Right atrium auricular region (tissue), 2 donors: Measurements from ENCODE around the gene CACNA1B. TPM values are rescaled to one million over a fixed set of nuclear protein-coding genes. Genes with fewer than 3 reads are reported as not detected.

Experiments used
- DNase-seq: peaks from one replicate; pipeline ENCODE4 v3.0.0-alpha.2; 2019; ENCODE audit warnings: low spot score
- H3K27ac ChIP-seq, 2 donors: fragments of 200-600 bp; sonication (generic); 1 replicate in 1 of 2; 2 replicates in 1 of 2; pipeline ENCODE4 v1.5.1; 2016 to 2019
- H3K27me3 ChIP-seq, 2 donors: fragments of 200-600 bp; sonication (generic); one replicate each; pipeline versions ENCODE4 v1.5.1 to v1.6.0; 2017 to 2019
- H3K36me3 ChIP-seq: fragments of 200-600 bp; sonication (generic); one replicate; pipeline ENCODE4 v1.5.1; 2016
- H3K4me1 ChIP-seq, 2 donors: fragments of 200-600 bp; sonication (generic); one replicate each; pipeline versions ENCODE4 v1.5.1 to v1.6.0; 2017 to 2019
- H3K4me3 ChIP-seq, 2 donors: fragments of 200-600 bp; sonication (generic); 1 replicate in 1 of 2; 2 replicates in 1 of 2; pipeline ENCODE4 v1.5.1; 2017 to 2019; ENCODE audit warnings: mild to moderate bottlenecking in 1 of 2, moderate library complexity in 1 of 2
- H3K9me3 ChIP-seq, 2 donors: fragments of 200-600 bp; sonication (generic); one replicate each; pipeline ENCODE4 v1.5.1; 2019
- total RNA-seq, 2 donors: library from RNA; depleted of rRNA; stranded (reverse); fragments of >200 nt; gene quantifications; one replicate each; pipeline ENCODE4 v1.1.0, GENCODE V29; 2016
- TF ChIP-seq, protein P1 (sequence below), 2 donors: fragments of 200-600 bp; sonication (generic); IDR thresholded peaks; one replicate each; pipeline ENCODE4 v1.5.1; 2019; ENCODE audit warnings: antibody characterized with exemption in 2 of 2

Gene CACNA1B
- total RNA-seq, 2 donors from 2014 or later = 0.04 to 0.41 TPM

DNA sequence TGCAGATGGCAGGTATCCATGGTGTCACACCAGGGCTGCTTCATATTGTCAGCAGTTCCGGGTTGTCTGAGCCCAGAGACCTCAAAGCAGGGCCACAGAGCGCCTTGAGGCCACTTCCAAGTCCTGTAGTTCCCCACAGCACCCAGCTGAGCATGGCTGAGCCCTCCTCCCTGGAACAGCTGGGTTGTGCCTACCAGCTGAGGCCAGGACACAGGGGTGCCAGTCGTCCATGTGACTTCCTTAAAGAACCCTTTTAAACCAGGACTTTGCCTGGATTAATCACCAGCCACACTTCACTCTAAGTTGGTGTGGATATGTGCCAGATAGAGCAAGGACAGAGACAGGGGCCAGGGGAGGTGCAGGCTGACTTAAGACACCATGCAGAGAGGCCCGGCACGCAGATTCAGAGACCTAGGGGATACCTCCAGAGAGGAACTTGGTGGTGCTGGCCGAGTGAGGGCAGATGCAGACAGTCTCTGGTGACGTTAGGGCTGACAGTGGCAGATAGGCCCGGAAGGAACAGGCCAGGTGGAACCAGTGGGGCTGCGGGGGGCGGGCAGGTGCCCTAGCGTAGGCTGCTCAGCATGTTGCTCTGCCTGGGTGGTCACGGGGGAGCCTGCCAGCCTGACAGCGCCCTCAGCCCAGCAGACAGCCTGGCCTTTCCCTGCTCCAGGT lies 142.7 kb downstream of the CACNA1B start:
- Histone ChIP-seq H3K27me3 (peaks cover 0 to 11% of the 10 kb centered on the region in 2 donors), H3K9me3 (no peaks in the 10 kb centered on the region), H3K4me1 (peaks cover 0 to 7% of the 10 kb centered on the region in 2 donors), H3K36me3 (no peaks in the 10 kb centered on the region), H3K4me3 (no peak overlapping the region), H3K27ac (no peak overlapping the region)
- TF ChIP-seq, protein P1, sequence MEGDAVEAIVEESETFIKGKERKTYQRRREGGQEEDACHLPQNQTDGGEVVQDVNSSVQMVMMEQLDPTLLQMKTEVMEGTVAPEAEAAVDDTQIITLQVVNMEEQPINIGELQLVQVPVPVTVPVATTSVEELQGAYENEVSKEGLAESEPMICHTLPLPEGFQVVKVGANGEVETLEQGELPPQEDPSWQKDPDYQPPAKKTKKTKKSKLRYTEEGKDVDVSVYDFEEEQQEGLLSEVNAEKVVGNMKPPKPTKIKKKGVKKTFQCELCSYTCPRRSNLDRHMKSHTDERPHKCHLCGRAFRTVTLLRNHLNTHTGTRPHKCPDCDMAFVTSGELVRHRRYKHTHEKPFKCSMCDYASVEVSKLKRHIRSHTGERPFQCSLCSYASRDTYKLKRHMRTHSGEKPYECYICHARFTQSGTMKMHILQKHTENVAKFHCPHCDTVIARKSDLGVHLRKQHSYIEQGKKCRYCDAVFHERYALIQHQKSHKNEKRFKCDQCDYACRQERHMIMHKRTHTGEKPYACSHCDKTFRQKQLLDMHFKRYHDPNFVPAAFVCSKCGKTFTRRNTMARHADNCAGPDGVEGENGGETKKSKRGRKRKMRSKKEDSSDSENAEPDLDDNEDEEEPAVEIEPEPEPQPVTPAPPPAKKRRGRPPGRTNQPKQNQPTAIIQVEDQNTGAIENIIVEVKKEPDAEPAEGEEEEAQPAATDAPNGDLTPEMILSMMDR (IDR thresholded peaks at IDR 0.05) = no peak
- DNase-seq = peak; percentile 55

DNA sequence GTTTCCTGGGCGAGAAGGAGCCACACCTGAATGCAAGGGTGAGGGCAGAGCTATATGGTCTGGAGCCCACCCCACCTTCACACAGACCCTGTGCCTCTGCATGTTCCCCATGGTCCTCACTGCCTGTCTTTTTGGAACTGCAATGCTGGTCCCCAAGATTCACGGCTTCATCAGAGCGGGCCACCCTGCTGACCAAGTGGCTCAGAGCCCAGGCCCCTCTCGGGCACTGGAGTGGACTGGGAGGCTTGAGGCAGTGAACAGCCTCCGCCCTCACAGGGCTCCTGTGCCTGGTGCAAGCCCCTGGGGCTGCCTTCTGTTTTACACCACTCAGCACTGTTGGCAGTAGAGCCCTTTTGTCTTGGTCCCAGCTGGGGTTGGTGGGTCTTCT lies 143.2 kb downstream of the CACNA1B start:
- Histone ChIP-seq H3K4me1 (peaks cover 0 to 7% of the 10 kb centered on the region in 2 donors), H3K9me3 (no peaks in the 10 kb centered on the region), H3K36me3 (no peaks in the 10 kb centered on the region), H3K27ac (no peak overlapping the region), H3K4me3 (no peak overlapping the region), H3K27me3 (peaks cover 0 to 11% of the 10 kb centered on the region in 2 donors)
- DNase-seq = peak; percentile 44
- TF ChIP-seq, protein P1 (IDR thresholded peaks at IDR 0.05) = no peak

DNA sequence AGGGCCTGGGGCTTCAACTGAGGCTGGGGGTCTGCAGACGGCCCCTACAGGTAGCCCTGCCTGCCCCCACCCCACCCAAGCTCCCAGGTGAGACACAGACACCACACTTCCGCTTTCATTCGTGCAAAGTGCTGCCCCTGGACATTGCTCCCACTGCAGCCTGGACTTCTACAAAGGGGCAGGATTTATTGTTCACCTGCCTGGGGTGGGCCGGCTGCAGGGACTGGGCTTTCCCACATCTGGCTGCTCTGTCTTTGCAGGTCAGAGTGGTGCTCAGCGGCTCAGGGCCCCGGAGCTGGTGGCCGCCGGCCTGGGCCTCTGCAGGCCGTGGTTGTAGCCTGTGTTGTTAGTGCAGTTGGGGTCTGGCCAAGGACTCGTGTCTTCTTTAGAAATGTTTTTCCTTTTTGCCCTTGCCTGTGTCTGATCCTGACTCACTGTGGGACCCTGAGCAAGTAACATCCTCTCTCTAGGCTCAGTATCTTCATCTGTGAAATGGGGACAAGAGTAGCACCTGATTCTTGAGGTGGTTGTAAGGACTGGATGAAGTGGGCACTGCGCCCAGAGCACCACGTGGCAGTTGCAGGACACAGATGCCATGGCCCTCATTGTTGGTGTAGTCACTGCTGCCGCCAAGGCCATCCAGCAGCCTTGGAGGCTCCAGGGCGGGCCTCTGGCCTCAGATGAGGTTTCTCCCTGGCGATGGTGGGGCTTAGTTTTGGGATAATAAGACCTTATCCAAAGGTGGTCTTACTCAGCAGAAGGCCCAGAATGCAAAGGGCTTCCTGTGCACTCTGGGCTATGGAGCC lies 143.9 kb downstream of the CACNA1B start:
- Histone ChIP-seq H3K27ac (no peak overlapping the region), H3K27me3 (peaks cover 0 to 11% of the 10 kb centered on the region in 2 donors), H3K4me1 (peaks cover 0 to 7% of the 10 kb centered on the region in 2 donors), H3K4me3 (no peak overlapping the region), H3K9me3 (no peaks in the 10 kb centered on the region), H3K36me3 (no peaks in the 10 kb centered on the region)
- peak; percentile 50 for DNase-seq
- TF ChIP-seq, protein P1 (IDR thresholded peaks at IDR 0.05) = no peak

DNA sequence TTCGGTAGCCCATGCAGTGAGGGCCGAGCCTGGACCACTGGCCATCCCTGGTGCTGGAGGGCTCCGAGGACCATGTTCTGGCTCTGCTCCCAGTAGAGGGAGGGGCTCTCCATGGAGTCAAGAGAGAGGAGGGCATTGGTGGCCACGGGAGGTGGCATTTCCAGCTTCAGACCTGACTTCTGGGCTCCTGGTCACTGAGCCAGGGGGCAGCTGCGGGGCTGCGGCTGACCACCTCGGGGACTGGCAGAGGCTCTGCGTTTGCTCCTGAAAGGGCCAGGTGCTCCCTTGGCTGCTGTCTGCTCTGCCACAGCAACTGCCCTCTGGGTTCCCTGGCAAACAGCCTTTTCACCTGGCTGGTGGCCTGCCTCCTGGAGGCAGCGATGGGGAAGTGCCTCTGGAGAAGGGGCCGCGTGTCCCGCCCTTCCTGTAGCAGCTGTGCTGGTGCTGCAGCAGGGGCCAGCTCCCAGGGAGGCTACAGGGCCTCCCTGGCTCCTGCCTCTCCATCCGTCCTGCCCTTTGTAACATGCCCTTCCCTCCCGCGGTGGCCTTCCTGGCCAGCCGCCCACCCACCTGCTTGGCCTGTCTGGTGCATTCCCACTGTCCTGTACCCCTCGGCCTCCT lies 144.6 kb downstream of the CACNA1B start:
- TF ChIP-seq, protein P1 (IDR thresholded peaks at IDR 0.05) = peak in 1 of 2 donors; percentile 32
- H3K9me3 ChIP-seq = no peaks in the 10 kb centered on the region
- H3K27me3 ChIP-seq = peaks cover 0 to 11% of the 10 kb centered on the region in 2 donors
- H3K27ac ChIP-seq = no peak overlapping the region
- DNase-seq = peak; percentile 18
- H3K4me3 ChIP-seq = no peak overlapping the region
- no peaks in the 10 kb centered on the region for H3K36me3 ChIP-seq
- H3K4me1 ChIP-seq = peaks cover 0 to 7% of the 10 kb centered on the region in 2 donors

DNA sequence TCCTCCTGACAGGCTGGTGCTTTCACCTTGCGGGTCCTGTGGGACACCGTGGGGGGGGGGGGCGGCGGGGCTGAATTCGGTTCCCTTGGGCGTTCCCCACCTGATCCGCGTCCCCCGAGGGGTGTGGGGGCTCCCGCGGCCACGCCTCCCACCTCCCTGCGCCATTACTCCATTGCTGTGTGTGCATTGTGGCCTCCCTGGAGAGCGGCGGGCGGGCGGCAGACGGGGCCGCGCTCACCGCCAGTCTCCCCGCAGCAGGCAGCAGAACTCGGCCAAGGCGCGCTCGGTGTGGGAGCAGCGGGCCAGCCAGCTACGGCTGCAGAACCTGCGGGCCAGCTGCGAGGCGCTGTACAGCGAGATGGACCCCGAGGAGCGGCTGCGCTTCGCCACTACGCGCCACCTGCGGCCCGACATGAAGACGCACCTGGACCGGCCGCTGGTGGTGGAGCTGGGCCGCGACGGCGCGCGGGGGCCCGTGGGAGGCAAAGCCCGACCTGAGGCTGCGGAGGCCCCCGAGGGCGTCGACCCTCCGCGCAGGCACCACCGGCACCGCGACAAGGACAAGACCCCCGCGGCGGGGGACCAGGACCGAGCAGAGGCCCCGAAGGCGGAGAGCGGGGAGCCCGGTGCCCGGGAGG lies 145.3 kb downstream of the CACNA1B start:
- TF ChIP-seq, protein P1 (IDR thresholded peaks at IDR 0.05) = no peak
- Histone ChIP-seq H3K36me3 (no peaks in the 10 kb centered on the region), H3K4me1 (peaks cover 0 to 7% of the 10 kb centered on the region in 2 donors), H3K4me3 (peak overlapping the region in 1 of 2 donors; percentile 25), H3K27ac (no peak overlapping the region), H3K27me3 (peaks cover 0 to 11% of the 10 kb centered on the region in 2 donors), H3K9me3 (no peaks in the 10 kb centered on the region)
- DNase-seq = no peak
